ENCODE results near the gene TBX4.

GRCh38 chr17:61504697-61505096 is 52.5 kb downstream of the TBX4 start:
- TF ChIP-seq SP1 (IDR thresholded peaks at IDR 0.05), result no peak
- TF ChIP-seq FOXM1 (IDR thresholded peaks at IDR 0.05; ENCODE audit: borderline replicate concordance), result no peak
- TF ChIP-seq BHLHE40 (IDR thresholded peaks at IDR 0.05; ENCODE audit: borderline replicate concordance), result no peak
- TF ChIP-seq ZNF384 (IDR thresholded peaks at IDR 0.05), result no peak
- TF ChIP-seq ARNT (IDR thresholded peaks at IDR 0.05), result no peak
